HPDE6-E6E7 (cell line): Measurements from ENCODE around the gene PGLYRP2.
"Not testable (repeated sequence)": the region's sequence is repeated elsewhere in the genome, so short reads cannot be mapped to it uniquely, and the experiment has no call there.

ENCODE experiments used
- DNase-seq: peaks from one replicate; pipeline ENCODE4 v3.0.0; 2011; ENCODE audit warnings: missing footprints; ENCODE audit errors: extremely low spot score

The PGLYRP2 gene

DNA sequence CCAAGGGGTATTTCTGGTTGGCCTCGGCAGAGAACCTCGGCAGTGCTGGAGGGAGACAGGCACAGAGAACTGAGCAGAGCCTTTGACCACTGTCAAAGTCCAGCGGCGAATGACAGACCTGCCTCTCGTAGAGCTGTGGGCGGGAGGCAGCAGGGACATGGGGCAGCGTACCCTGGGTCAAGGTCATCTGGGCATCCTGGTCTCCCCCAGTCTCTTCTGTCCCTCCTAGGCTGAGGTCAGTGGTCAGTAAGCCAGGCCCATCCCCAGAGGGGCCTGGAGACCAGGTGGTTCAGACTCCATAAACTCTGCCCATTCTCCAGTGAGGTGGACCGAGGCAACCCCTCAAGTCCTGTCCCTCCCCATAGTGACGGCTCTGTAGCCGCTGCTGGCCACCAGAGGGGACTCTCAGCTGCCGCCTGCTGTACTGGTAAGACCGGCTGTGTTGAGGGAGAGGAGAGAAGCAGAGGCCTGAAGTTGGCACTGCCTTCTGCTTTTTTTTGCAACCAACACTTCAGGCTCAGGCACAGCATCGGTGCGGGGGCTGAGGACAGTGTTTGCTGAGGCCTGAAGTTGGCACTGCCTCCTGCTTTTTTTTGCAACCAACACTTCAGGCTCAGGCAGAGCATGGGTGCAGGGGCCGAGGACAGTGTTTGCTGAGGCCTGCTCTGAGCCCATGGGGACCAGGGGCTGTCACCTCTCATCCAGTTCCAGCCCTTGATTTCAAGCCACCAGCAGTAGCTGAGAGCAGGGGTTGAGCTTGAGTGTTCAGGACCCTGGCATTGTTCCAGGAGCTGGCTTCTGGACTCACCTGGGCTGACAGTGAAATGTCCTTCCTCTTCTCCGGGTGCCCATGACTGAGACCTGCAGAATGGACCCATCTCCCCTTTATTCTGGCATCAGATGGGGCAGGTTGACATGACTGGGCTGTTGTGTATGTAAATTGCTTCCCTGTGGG, at the start of gene PGLYRP2:
Gene PGLYRP2, minus strand, starts transcription at position 111 of the 955 bp plus-strand sequence. CDS start 130 bp downstream, outside the sequence.
- no peak for DNase-seq

- no peak for DNase-seq
Measured at GRCh38 chr19:15527705-15528104, 48.4 kb upstream of the PGLYRP2 start.

DNA sequence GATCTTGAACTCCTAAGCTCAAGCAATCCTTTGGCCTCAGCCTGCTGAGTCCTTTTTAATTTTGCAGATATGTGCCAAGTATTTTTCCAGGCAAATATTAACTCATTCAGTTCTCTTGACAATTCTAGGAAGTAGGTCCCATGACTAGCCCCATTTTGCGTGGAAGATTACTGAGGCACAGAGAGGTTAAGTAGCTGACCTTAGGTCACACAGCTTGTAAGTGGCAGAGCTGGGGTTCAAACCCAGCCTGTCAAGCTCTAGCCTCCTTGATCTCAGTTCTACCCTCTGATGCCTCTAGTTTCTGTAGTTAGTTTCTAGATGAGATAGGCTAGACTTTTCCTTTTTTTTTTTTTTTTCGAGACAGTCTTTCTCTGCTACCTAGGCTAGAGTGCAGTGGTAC, 47.1 kb upstream of the PGLYRP2 start:
- DNase-seq: no peak

DNA sequence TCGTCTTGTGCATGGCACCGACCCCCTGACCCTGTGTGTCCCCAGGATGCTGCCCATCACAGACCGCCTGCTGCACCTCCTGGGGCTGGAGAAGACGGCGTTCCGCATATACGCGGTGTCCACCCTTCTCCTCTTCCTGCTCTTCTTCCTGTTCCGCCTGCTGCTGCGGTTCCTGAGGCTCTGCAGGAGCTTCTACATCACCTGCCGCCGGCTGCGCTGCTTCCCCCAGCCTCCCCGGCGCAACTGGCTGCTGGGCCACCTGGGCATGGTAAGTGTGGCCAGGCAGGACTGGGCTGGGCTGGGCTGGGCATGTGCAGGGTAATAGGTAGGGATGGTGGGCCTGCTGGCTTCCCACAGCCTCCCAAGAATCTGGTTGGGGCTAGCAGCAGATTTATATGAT, 46.0 kb upstream of the PGLYRP2 start:
- no peak for DNase-seq

- no peak for DNase-seq
Measured at GRCh38 chr19:15524781-15525180, 45.5 kb upstream of the PGLYRP2 start.

DNA sequence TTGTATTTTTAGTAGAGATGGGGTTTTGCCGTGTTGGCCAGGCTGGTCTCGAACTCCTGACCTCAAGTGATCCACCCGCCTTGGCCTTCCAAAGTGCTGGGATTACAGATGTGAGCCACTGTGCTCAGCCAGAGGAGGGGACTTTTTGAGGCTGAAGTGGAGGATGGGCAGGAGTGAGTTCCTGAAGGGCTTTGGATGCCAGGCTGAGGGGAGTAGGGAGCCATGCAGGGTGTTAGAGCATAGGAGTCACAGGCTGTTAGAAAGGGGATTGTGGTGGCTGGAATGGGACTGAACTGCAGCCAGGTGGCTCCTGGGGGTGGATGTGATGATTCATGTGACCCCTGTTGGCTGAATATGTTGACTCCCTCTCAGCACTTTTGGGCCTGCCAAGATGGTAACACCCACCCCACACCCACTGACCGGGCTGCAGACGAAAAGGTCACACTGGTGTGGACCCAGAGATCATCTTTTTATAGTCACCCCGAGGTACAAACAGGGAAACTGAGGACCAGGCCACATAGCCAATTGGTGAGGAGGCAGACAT, 40.2 kb upstream of the PGLYRP2 start:
- no peak for DNase-seq

DNA sequence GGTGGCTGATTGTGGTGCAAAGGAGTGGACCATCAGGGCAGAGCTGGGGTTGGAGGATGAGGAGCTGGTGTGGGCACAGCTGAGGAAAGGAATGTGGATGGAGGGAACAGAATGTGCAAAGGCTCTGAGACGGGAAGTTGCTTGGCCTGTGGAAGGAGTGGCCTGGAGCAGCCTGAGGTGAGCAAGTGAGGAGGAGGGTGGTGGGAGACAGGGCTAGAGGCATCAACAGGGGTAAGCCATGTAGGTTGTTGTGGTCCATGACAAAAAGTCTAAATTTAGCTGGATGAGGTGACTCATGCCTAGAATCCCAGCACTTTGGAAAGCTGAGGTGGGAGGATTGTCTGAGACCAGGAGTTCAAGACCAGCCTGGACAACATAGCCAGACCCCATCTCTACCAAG, 38.5 kb upstream of the PGLYRP2 start:
- no peak for DNase-seq

DNA sequence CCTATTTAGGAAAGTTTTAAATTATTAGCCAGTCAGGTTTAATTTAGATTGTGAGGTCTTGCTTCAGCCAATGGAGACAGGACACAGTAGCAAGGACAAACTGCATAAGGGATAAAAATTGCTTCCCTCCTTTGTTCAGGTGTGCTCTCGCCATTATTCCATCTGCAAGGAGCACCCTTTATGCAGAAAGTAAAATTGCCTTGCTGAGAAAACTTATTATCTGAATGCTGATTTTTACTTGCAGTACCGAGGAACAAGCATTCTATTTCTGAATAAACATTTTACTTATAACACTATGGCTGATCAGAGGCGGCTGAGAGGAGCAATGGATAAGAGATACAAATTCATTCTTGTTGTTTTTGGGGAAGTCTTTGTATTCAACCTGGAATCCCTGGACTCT, 37.1 kb upstream of the PGLYRP2 start:
- no peak for DNase-seq

- not testable (repeated sequence) for DNase-seq
Measured at GRCh38 chr19:15515227-15515625, 35.9 kb upstream of the PGLYRP2 start.

- DNase-seq: no peak
Measured at GRCh38 chr19:15511671-15512424, 32.5 kb upstream of the PGLYRP2 start.

- no peak for DNase-seq
Measured at GRCh38 chr19:15508035-15508710, 28.9 kb upstream of the PGLYRP2 start, which contains the start of gene CYP4F22. TSS of gene CYP4F22 (plus strand) at chr19:15508525. CDS start at chr19:15525337, 16,812 bp downstream.

DNA sequence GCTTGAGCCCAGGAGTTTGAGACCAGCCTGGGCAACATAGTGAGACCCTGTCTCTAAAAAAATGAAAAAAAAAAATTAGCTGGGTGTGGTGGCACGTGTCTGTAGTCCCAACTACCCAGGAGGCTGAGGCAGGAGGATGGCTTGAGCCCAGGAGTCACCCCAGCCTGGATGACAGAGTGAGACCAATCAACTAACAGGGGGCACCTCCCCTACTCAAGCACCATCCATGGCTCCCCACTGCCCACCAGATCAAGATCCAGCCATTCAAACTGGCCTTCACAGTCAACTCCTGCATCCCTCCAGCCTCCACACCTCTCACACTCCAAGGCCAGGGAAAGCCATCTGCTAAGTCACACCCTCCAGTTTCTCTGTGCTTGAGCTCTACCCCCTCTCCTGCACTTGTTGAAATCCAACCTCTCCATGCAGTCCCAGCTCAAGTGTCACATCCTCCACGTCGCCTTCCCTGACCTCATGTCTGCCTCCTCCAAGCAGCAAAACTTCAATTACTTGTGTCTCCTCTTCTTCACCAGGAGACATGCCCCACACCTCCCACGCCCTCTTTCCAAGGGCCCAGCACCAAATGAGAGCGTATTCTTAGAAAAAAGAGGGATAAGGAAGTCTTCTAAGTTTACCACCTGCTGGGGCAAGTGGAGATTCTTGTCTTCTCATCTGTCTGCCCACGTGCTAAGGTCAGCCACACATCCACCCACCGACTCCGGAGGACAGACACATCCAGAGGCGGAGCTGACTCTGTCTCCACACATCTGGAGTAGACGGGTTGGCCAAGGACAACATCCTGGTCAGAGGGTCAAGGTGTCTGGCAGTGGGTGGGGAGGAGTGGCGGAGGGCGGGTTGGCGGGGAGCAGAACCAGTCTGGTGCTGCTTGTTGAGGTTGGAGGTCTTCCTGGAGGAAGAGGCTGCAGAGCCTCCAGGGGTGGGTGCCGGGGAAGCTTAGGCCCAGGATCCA, 28.1 kb upstream of the PGLYRP2 start:
- no peak for DNase-seq

GRCh38 chr19:15506074-15506571, 26.8 kb upstream of the PGLYRP2 start:
- no peak for DNase-seq

DNA sequence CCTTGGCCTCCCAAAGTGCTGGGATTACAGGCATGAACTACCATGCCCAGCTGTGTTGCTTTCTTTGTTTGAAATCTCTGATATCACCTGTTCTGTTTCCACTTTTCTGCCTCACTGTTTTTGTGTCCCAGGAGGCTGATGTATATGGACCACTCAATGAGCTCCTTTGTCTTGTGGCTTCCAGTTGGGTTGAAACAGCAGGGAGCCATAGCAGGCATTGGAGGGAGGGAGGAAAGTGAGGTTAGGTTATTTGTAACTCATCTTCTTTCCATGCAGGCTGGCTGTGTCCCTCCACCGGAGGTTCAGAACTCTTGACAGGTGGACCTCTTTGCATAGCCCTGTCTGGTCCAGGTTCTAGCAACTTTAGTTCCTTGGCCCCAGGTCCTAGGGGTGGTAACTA, 23.0 kb upstream of the PGLYRP2 start:
- DNase-seq: no peak

DNA sequence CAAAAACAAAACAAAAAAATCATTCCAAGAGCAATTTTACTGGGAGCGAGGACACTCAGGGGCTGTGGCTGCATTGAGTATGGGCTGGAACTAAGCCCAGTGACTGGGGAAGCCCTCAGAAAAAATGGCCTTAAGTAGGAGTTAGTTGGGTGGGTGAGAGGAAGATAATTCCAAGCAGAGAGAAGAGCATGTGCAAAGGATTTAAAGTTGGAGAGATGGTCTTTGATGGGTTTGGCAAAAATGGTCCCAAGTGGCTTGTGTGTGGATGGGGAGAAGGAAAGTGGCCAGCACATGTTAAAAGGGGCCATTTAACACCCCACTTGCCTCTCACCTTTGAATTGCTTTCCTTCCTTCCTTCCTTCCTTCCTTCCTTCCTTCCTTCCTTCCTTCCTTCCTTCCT, 22.3 kb upstream of the PGLYRP2 start:
- no peak for DNase-seq

DNA sequence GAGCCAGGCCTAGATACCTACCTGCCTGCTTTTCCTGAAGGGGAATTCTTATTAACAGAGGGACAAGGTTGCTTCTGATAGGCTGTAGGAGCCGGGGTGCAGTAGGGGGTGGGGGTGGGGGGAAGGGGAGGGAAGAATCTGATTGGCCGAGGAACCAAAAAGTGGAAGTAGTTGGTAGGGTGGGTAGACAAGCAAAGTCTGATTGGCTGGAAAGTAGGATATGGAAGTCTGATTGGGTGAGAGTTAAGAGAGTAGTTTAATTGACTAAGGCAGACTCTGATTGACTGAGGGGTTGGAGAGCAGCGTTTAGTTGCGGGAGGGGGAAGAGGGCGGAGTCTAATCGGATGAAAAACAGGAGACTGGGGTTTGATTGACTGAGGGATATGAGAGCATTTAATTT, 19.6 kb upstream of the PGLYRP2 start:
- DNase-seq: no peak

GRCh38 chr19:15498156-15498858, 19.0 kb upstream of the PGLYRP2 start:
- DNase-seq: no peak

- DNase-seq: no peak
Measured at GRCh38 chr19:15495151-15495550, 15.8 kb upstream of the PGLYRP2 start.

GRCh38 chr19:15488489-15489226, 9.4 kb upstream of the PGLYRP2 start:
- no peak for DNase-seq
